B cell (primary cell): ENCODE results near the gene MDM1. TPM values are rescaled to one million over a fixed set of nuclear protein-coding genes. Genes with fewer than 3 reads are reported as not detected.

ENCODE experiments used
- ATAC-seq: fragments of 200-7000 bp; cut with Tn5 transposase; one replicate; pipeline ENCODE4 v1.10.0; 2021; ENCODE audit warnings: low read depth, mild to moderate bottlenecking, moderate number of reproducible peaks, moderate library complexity
- CTCF ChIA-PET: fragments of 350-600 bp; sonication (Branson Sonifier 250); formaldehyde crosslinking; loops from one replicate; lab custom pipeline; 2021; ENCODE audit warnings: antibody characterized with exemption, inconsistent platforms; lab: Charles Lee
- POLR2A ChIA-PET: fragments of 350-600 bp; sonication (Branson Sonifier 250); formaldehyde crosslinking; loops from one replicate; lab custom pipeline; 2021; ENCODE audit warnings: antibody characterized with exemption; lab: Charles Lee
- DNase-seq: peaks from one replicate; pipeline ENCODE4 v3.0.0; 2013
- H2AFZ ChIP-seq: 2 replicates; pipeline ENCODE4 v1.6.1; 2012; ENCODE audit warnings: mild to moderate bottlenecking, low read depth, low read length; ENCODE audit not compliant: insufficient read depth, poor library complexity, severe bottlenecking
- H3K27ac ChIP-seq, 2 donors: 1 replicate in 1 of 2; 2 replicates in 1 of 2; pipeline ENCODE4 v1.5.1; 2012 to 2013; ENCODE audit warnings: low read length in 2 of 2, mild to moderate bottlenecking in 2 of 2, moderate library complexity in 1 of 2
- H3K27me3 ChIP-seq, 4 experiments: fragments of 200-600 bp in 1 of 4; sonication (generic) in 1 of 4; replicated peaks in 1 of 4; 1 replicate in 2 of 4; 2 replicates in 2 of 4; pipeline versions ENCODE4 v1.6.1 to v1.7.0; 2013 to 2016; ENCODE audit warnings: low read length in 3 of 4, mild to moderate bottlenecking in 2 of 4, mixed read lengths in 1 of 4, moderate library complexity in 1 of 4; ENCODE audit not compliant: insufficient read depth in 4 of 4, control insufficient read depth in 3 of 4; ENCODE audit errors: control extremely low read depth in 1 of 4
- H3K36me3 ChIP-seq, 2 experiments: replicated peaks in 1 of 2; 1 replicate in 1 of 2; 2 replicates in 1 of 2; pipeline versions ENCODE4 v1.6.1 to v1.7.1; 2013; ENCODE audit warnings: low read length in 1 of 2; ENCODE audit not compliant: insufficient read depth in 2 of 2, control insufficient read depth in 1 of 2; ENCODE audit errors: control extremely low read depth in 1 of 2, extremely low read depth in 1 of 2
- H3K4me1 ChIP-seq, 2 donors: fragments of 200-600 bp in 1 of 2; sonication (generic) in 1 of 2; 1 replicate in 1 of 2; 2 replicates in 1 of 2; pipeline versions ENCODE4 v1.5.1 to v1.6.1; 2013 to 2017; ENCODE audit warnings: low read length in 2 of 2; ENCODE audit not compliant: control insufficient read depth in 2 of 2, insufficient read depth in 2 of 2
- H3K4me2 ChIP-seq: replicated peaks from 2 replicates; pipeline ENCODE3; 2012; ENCODE audit warnings: mild to moderate bottlenecking, low read depth, low read length; ENCODE audit not compliant: poor library complexity, severe bottlenecking
- H3K4me3 ChIP-seq, 5 experiments: fragments of 200-600 bp in 1 of 5; sonication (generic) in 1 of 5; 1 replicate in 3 of 5; 2 replicates in 2 of 5; pipeline versions ENCODE4 v1.5.1 to v1.7.0; 2011 to 2016; ENCODE audit warnings: low read length in 4 of 5, mild to moderate bottlenecking in 4 of 5, low read depth in 2 of 5, control low read depth in 1 of 5, moderate library complexity in 1 of 5; ENCODE audit not compliant: insufficient read depth in 1 of 5; ENCODE audit errors: control extremely low read depth in 1 of 5, extremely low read depth in 1 of 5
- H3K79me2 ChIP-seq: fragments of 200-600 bp; sonication (generic); one replicate; pipeline ENCODE4 v1.6.0; 2016; ENCODE audit warnings: low read length; ENCODE audit not compliant: control insufficient read depth, insufficient read depth
- H3K9ac ChIP-seq: fragments of 200-600 bp; sonication (generic); 2 replicates; pipeline ENCODE4 v1.6.1; 2017; ENCODE audit warnings: mild to moderate bottlenecking, low read length, moderate library complexity
- H3K9me3 ChIP-seq, 3 donors: one replicate each; pipeline versions ENCODE4 v1.6.1 to v1.7.1; 2013; ENCODE audit warnings: low read length in 2 of 3; ENCODE audit not compliant: control insufficient read depth in 2 of 3, insufficient read depth in 1 of 3; ENCODE audit errors: control extremely low read depth in 1 of 3
- H4K20me1 ChIP-seq: 2 replicates; pipeline ENCODE4 v1.6.0; 2012; ENCODE audit warnings: mild to moderate bottlenecking, low read length; ENCODE audit not compliant: insufficient read depth, control insufficient read depth, poor library complexity, severe bottlenecking
- H3K27ac Mint-ChIP-seq: one replicate; pipeline ENCODE4 v1.8.0; 2021; ENCODE audit warnings: mixed read lengths
- H3K27me3 Mint-ChIP-seq: one replicate; pipeline ENCODE4 v1.8.0; 2021; ENCODE audit warnings: mixed read lengths
- H3K4me1 Mint-ChIP-seq: one replicate; pipeline ENCODE4 v1.8.0; 2021; ENCODE audit warnings: mixed read lengths
- H3K4me3 Mint-ChIP-seq: one replicate; pipeline ENCODE4 v1.8.0; 2021; ENCODE audit warnings: mixed read lengths
- H3K9me3 Mint-ChIP-seq: one replicate; pipeline ENCODE4 v1.8.0; 2022; ENCODE audit warnings: mixed read lengths; ENCODE audit not compliant: insufficient read depth
- EZH2 ChIP-seq: IDR thresholded peaks from 2 replicates; pipeline ENCODE4 v1.6.1; 2012; ENCODE audit warnings: borderline replicate concordance, low read depth, mild to moderate bottlenecking, moderate library complexity, low read length; ENCODE audit not compliant: insufficient read depth, poor library complexity, severe bottlenecking
- WGBS: methylation state at CpG from one replicate; pipeline ENCODE4 v1.1.5; 2013; ENCODE audit warnings: missing lambda C conversion rate; ENCODE audit not compliant: insufficient coverage; 5-methylcytosine and 5-hydroxymethylcytosine counted together
- intact Hi-C: fragments of 100-400 bp; cut with micrococcal nuclease; formaldehyde crosslinking; loops from one replicate; pipeline ENCODE4 v1.10.0; 2022
- polyA plus RNA-seq: library from polyadenylated mRNA; depleted of rRNA; stranded (reverse); fragments of >200 nt; gene quantifications from 2 replicates; pipeline ENCODE4 v1.2.3, GENCODE V29; 2012
- total RNA-seq, 2 donors: library from RNA; stranded (reverse); fragments of 120-200 nt in 1 of 2; gene quantifications; 1 replicate in 1 of 2; 2 replicates in 1 of 2; pipeline versions ENCODE4 v1.2.3 to v1.2.4, GENCODE V29; 2013 to 2022
- TF ChIP-seq, protein P1 (sequence below): fragments of 200-600 bp; IDR thresholded peaks from one replicate; pipeline ENCODE4 v1.8.0; 2022; ENCODE audit warnings: antibody characterized with exemption, mild to moderate bottlenecking

MDM1 gene
- total and polyA plus RNA-seq, 2 donors (not counting 1 experiment from before 2014, with no cell fraction given): 13.9 to 38.3 TPM

DNA sequence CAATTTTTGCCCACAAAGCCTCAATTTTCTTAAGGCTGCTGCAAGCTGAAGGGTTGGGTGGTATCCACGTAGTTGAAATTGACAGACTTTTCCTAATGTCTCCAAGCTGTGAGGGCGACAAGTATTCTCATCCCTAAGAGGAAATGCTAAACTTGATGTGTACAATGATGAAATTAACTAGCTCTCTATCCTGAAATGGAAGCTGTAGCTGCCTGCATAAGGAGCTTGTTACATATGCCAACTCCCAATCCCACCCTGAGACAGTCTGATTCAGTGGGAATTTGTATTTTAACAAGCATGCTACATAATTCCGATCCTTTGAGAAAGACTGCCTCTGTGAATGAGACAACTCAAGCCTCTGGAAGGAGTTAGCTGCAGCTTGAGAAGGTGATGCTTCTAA is 45.7 kb upstream of the MDM1 start:
- H3K4me1 Mint-ChIP-seq: peaks cover 30% of the 10 kb centered on the region
- WGBS: 100% methylated on average over 1 of the region's 3 CpGs
- Histone ChIP-seq H3K9ac (no peak overlapping the region), H4K20me1 (no peaks in the 10 kb centered on the region), H3K27ac (no peak overlapping the region), H3K27me3 (no peaks in the 10 kb centered on the region), H3K79me2 (no peaks in the 10 kb centered on the region), H3K4me1 (peaks cover 0 to 24% of the 10 kb centered on the region in 2 donors), H3K4me2 (no peak overlapping the region), H2AFZ (no peak overlapping the region), H3K9me3 (no peaks in the 10 kb centered on the region), H3K36me3 (no peaks in the 10 kb centered on the region), H3K4me3 (no peak overlapping the region)
- no peak overlapping the region for H3K4me3 Mint-ChIP-seq
- ATAC-seq (no peak), DNase-seq (no peak)
- H3K27me3 Mint-ChIP-seq: no peaks in the 10 kb centered on the region
- TF ChIP-seq, protein P1, sequence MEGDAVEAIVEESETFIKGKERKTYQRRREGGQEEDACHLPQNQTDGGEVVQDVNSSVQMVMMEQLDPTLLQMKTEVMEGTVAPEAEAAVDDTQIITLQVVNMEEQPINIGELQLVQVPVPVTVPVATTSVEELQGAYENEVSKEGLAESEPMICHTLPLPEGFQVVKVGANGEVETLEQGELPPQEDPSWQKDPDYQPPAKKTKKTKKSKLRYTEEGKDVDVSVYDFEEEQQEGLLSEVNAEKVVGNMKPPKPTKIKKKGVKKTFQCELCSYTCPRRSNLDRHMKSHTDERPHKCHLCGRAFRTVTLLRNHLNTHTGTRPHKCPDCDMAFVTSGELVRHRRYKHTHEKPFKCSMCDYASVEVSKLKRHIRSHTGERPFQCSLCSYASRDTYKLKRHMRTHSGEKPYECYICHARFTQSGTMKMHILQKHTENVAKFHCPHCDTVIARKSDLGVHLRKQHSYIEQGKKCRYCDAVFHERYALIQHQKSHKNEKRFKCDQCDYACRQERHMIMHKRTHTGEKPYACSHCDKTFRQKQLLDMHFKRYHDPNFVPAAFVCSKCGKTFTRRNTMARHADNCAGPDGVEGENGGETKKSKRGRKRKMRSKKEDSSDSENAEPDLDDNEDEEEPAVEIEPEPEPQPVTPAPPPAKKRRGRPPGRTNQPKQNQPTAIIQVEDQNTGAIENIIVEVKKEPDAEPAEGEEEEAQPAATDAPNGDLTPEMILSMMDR: no peak
- TF ChIP-seq EZH2: no peak
- no peaks in the 10 kb centered on the region for H3K9me3 Mint-ChIP-seq
- ChIA-PET CTCF (no interaction called here), POLR2A (interaction anchor here (1.0 to 1.6 kb wide), 2 partner anchors 13 to 19 kb away, joined by 3 to 4 read pairs; no protein-coding TSS in a partner anchor)
- intact Hi-C loops: no loop called here
- H3K27ac Mint-ChIP-seq: no peak overlapping the region

DNA sequence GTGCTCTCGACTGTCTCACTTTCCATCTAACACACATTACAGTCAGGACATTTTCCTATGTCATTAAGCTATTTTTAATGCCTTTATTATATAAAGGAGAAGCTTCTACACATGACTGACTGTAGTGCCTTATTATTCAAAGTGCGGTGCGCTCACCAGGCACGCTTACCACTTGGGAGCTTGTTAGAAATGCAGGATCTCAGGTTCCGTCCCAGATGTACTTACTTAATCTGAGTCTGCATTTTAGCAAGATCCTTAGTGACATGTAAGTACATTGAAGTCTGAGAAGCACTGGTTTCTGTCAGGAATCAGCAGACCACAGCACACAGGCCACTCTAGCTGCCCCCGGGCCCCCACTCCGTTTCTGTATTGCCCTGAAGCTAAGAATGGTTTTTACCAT is 44.7 kb upstream of the MDM1 start:
- CTCF ChIA-PET: no interaction called here

More for the DNA sequence above, 44.7 kb upstream of the MDM1 start:
- H3K4me1 ChIP-seq: peaks cover 0 to 27% of the 10 kb centered on the region in 2 donors
- no peaks in the 10 kb centered on the region for H3K27me3 Mint-ChIP-seq
- no peak overlapping the region for H3K4me3 Mint-ChIP-seq
- H3K27ac Mint-ChIP-seq: no peak overlapping the region
- peaks cover 33% of the 10 kb centered on the region for H3K4me1 Mint-ChIP-seq
- 100% methylated on average over 4 of the region's 7 CpGs for WGBS
- no peak for ATAC-seq
- no peak overlapping the region for H3K4me2 ChIP-seq
- H4K20me1 ChIP-seq: no peaks in the 10 kb centered on the region
- POLR2A ChIA-PET: interaction anchor here (1.6 kb wide), 1 partner anchor 12 kb away, joined by 4 read pairs; no protein-coding TSS in a partner anchor
- no peak for TF ChIP-seq EZH2
- TF ChIP-seq, protein P1: no peak
- H3K79me2 ChIP-seq: no peaks in the 10 kb centered on the region
- H3K27ac ChIP-seq: no peak overlapping the region
- H3K4me3 ChIP-seq: no peak overlapping the region
- H3K27me3 ChIP-seq: no peaks in the 10 kb centered on the region
- H3K36me3 ChIP-seq: no peaks in the 10 kb centered on the region
- H2AFZ ChIP-seq: no peak overlapping the region
- no peak for DNase-seq
- no peaks in the 10 kb centered on the region for H3K9me3 ChIP-seq
- H3K9ac ChIP-seq: no peak overlapping the region
- intact Hi-C loops: no loop called here
- H3K9me3 Mint-ChIP-seq: no peaks in the 10 kb centered on the region
